HepG2 (cell line): Measurements from ENCODE around the gene FJX1. TPM values are rescaled to one million over a fixed set of nuclear protein-coding genes. Genes with fewer than 3 reads are reported as not detected.

Experiments
- ATAC-seq: fragments of 200-7000 bp; cut with Tn5 transposase; 3 replicates; pipeline ENCODE4 v1.9.1; 2020; ENCODE audit warnings: mild to moderate bottlenecking, moderate library complexity
- BruUV-seq: library from RNA; stranded (reverse); fragments of 400-500 nt; replicated peaks from 2 replicates; lab custom pipeline; 2021; lab: Mats Ljungman, UMichigan
- CTCF ChIA-PET: fragments of 300-600 bp; formaldehyde crosslinking; extraction: SDS; loops from one replicate; lab custom pipeline; 2021; ENCODE audit warnings: low total read pairs, inconsistent platforms, low intra/inter-chr PET ratio; lab: Yijun Ruan, JAX
- POLR2A ChIA-PET: fragments of 350-600 bp; sonication (Branson Sonifier 250); formaldehyde crosslinking; loops from one replicate; lab custom pipeline; 2020; ENCODE audit warnings: antibody characterized with exemption, inconsistent platforms; lab: Yijun Ruan, JAX
- DNase-seq: peaks from one replicate; pipeline ENCODE4 v3.0.0-alpha.2; 2015; ENCODE audit warnings: low spot score
- FAIRE-seq: peaks from 3 replicates; lab custom pipeline; 2011; peaks lifted over from hg19 to GRCh38; lab: Jason Lieb, UNC
- H2AFZ ChIP-seq: one replicate; pipeline ENCODE4 v1.6.1; 2011; ENCODE audit warnings: low read length, inconsistent platforms
- H3K27ac ChIP-seq: fragments of 300-600 bp; 3 replicates; pipeline ENCODE4 v1.8.0; 2011; ENCODE audit warnings: mixed run types, mild to moderate bottlenecking, mixed read lengths, low read length, inconsistent platforms; ENCODE audit not compliant: insufficient read depth; ENCODE audit errors: extremely low read length
- H3K27me3 ChIP-seq, 2 experiments: fragments of 200-600 bp in 1 of 2; 2 replicates in 1 of 2; 3 replicates in 1 of 2; pipeline versions ENCODE4 v1.6.0 to v1.8.0; 2011; ENCODE audit warnings: low read length in 2 of 2, mild to moderate bottlenecking in 2 of 2, moderate library complexity in 2 of 2, inconsistent platforms in 1 of 2; ENCODE audit not compliant: insufficient read depth in 2 of 2, control insufficient read depth in 1 of 2
- H3K36me3 ChIP-seq, 2 experiments: fragments of 200-600 bp in 1 of 2; replicated peaks in 1 of 2; 2 replicates in 1 of 2; 3 replicates in 1 of 2; pipeline versions ENCODE4 v1.5.1 to v1.8.0; 2011; ENCODE audit warnings: low read length in 2 of 2, inconsistent platforms in 1 of 2; ENCODE audit not compliant: insufficient read depth in 2 of 2, control insufficient read depth in 1 of 2
- H3K4me1 ChIP-seq: 2 replicates; pipeline ENCODE4 v1.5.1; 2012; ENCODE audit warnings: low read length, inconsistent platforms; ENCODE audit not compliant: insufficient read depth
- H3K4me2 ChIP-seq: 2 replicates; pipeline ENCODE4 v1.6.0; 2011; ENCODE audit warnings: low read depth, low read length, inconsistent platforms
- H3K4me3 ChIP-seq, 3 experiments: fragments of 200-600 bp in 1 of 3; sonication (generic), shearing (Covaris generic) in 1 of 3; replicated peaks in 1 of 3; 2 replicates each; pipeline ENCODE4 v1.5.1; 2011 to 2016; ENCODE audit warnings: low read length in 3 of 3, inconsistent platforms in 2 of 3, low read depth in 2 of 3, mild to moderate bottlenecking in 2 of 3, control low read depth in 1 of 3, mixed read lengths in 1 of 3; ENCODE audit not compliant: insufficient read depth in 1 of 3
- H3K79me2 ChIP-seq: one replicate; pipeline ENCODE4 v1.6.1; 2011; ENCODE audit warnings: low read length, inconsistent platforms; ENCODE audit not compliant: insufficient read depth
- H3K9ac ChIP-seq: 2 replicates; pipeline ENCODE4 v1.6.0; 2011; ENCODE audit warnings: mild to moderate bottlenecking, low read depth, low read length, inconsistent platforms; ENCODE audit not compliant: insufficient read depth
- H3K9me3 ChIP-seq: 2 replicates; pipeline ENCODE4 v1.5.1; 2012; ENCODE audit warnings: mild to moderate bottlenecking, low read length
- H4K20me1 ChIP-seq: 2 replicates; pipeline ENCODE4 v1.6.0; 2011; ENCODE audit warnings: inconsistent platforms, mild to moderate bottlenecking, low read length, moderate library complexity; ENCODE audit not compliant: insufficient read depth
- ATAD3A ChIP-seq: sonication (generic); formaldehyde crosslinking; IDR thresholded peaks from 2 replicates; pipeline ENCODE4 v1.4.0; 2020; ENCODE audit warnings: missing genetic modification reagents
- ATRX ChIP-seq: sonication (generic); formaldehyde crosslinking; IDR thresholded peaks from 2 replicates; pipeline ENCODE4 v1.4.0; 2020; ENCODE audit warnings: missing genetic modification reagents, borderline replicate concordance
- CEBPG ChIP-seq: IDR thresholded peaks from 2 replicates; pipeline ENCODE4 v1.6.1; 2016
- EZH2 ChIP-seq: conservative IDR thresholded peaks from 2 replicates; pipeline ENCODE4 v1.6.1; 2012; ENCODE audit warnings: mild to moderate bottlenecking, low read depth, low read length, moderate library complexity
- FOXM1 ChIP-seq: sonication (generic); formaldehyde crosslinking; IDR thresholded peaks from 2 replicates; pipeline ENCODE4 v1.5.0; 2020; ENCODE audit warnings: missing genetic modification reagents
- HNRNPUL1 ChIP-seq: fragments of 200-400 bp; formaldehyde crosslinking; IDR thresholded peaks from 2 replicates; pipeline ENCODE4 v1.6.1; 2017; ENCODE audit warnings: low read depth, mild to moderate bottlenecking, low read length, moderate library complexity
- HOMEZ ChIP-seq: IDR thresholded peaks from 2 replicates; pipeline ENCODE4 v1.6.1; 2016; ENCODE audit warnings: low read depth
- TOPORS ChIP-seq: sonication (generic); formaldehyde crosslinking; IDR thresholded peaks from 2 replicates; pipeline ENCODE4 v1.8.0; 2023; ENCODE audit warnings: mild to moderate bottlenecking, missing genetic modification reagents
- ZBTB26 ChIP-seq: IDR thresholded peaks from 2 replicates; pipeline ENCODE4 v1.6.1; 2016; ENCODE audit warnings: missing compliant biosample characterization, missing genetic modification reagents, borderline replicate concordance
- ZFP90 ChIP-seq: sonication (generic); formaldehyde crosslinking; IDR thresholded peaks from 2 replicates; pipeline ENCODE4 v1.8.0; 2022; ENCODE audit warnings: missing genetic modification reagents, mild to moderate bottlenecking, inconsistent platforms, borderline replicate concordance
- ZMYM2 ChIP-seq: sonication (generic); formaldehyde crosslinking; IDR thresholded peaks from 2 replicates; pipeline ENCODE4 v1.8.0; 2022; ENCODE audit warnings: mild to moderate bottlenecking, missing genetic modification reagents
- ZNF230 ChIP-seq: sonication (generic); formaldehyde crosslinking; IDR thresholded peaks from 2 replicates; pipeline ENCODE4 v1.4.0; 2020; ENCODE audit warnings: mild to moderate bottlenecking, missing genetic modification reagents
- ZNF3 ChIP-seq: IDR thresholded peaks from 2 replicates; pipeline ENCODE4 v1.7.0; 2017; ENCODE audit warnings: inconsistent platforms
- ZNF546 ChIP-seq: sonication (generic); formaldehyde crosslinking; conservative IDR thresholded peaks from 2 replicates; pipeline ENCODE4 v1.8.1; 2023; ENCODE audit warnings: mild to moderate bottlenecking, missing genetic modification reagents
- ZNF790 ChIP-seq: sonication (generic); formaldehyde crosslinking; IDR thresholded peaks from 2 replicates; pipeline ENCODE4 v1.8.0; 2022; ENCODE audit warnings: missing genetic modification reagents, mild to moderate bottlenecking, borderline replicate concordance
- ZSCAN5A ChIP-seq: sonication (generic); formaldehyde crosslinking; IDR thresholded peaks from 2 replicates; pipeline ENCODE4 v1.8.0; 2022; ENCODE audit warnings: mild to moderate bottlenecking, missing genetic modification reagents, borderline replicate concordance
- WGBS: methylation state at CpG from one replicate; pipeline ENCODE4 v1.1.6; 2017; ENCODE audit warnings: low lambda C conversion rate; 5-methylcytosine and 5-hydroxymethylcytosine counted together
- in situ Hi-C: cut with HindIII; loops from 2 replicates; pipeline ENCODE4 v1.10.0; 2017; ENCODE audit warnings: low pct_unique_long_range_greater_than_20kb; ENCODE audit not compliant: extremely low pct_ligation_motif_present
- intact Hi-C: fragments of 100-400 bp; cut with micrococcal nuclease; formaldehyde crosslinking; loops from one replicate; pipeline ENCODE4 v1.10.0; 2022; ENCODE audit not compliant: unreplicated experiment
- polyA plus RNA-seq, 8 experiments: library from polyadenylated mRNA; depleted of rRNA in 3 of 8; stranded (reverse) in 7 of 8; unstranded in 1 of 8; fragments of >200 nt; fragmentation: Illumina TruSeq in 4 of 8; extraction: Trizol in 4 of 8; gene quantifications; 2 replicates each; pipeline versions ENCODE4 v1.2.1 to v1.2.3, GENCODE V29; 2011 to 2016; ENCODE audit warnings: low read depth in 4 of 8, missing spikeins in 1 of 8, mixed read lengths in 1 of 8; ENCODE audit not compliant: insufficient read depth in 1 of 8
- total RNA-seq, 5 experiments: library from RNA; depleted of rRNA; stranded (reverse); fragments of >200 nt; fragmentation: Illumina TruSeq; extraction: Trizol; gene quantifications; 2 replicates each; pipeline ENCODE4 v1.2.3, GENCODE V29; 2016; ENCODE audit warnings: low read depth in 1 of 5

FJX1 gene
- total and polyA plus RNA-seq, 2 of the 13 experiments (the other 11 are each of a cell fraction or from before 2014, with no cell fraction given), result 0.40 to 0.82 TPM

- no peaks in the 10 kb centered on the region for H3K36me3 ChIP-seq
- H3K4me1 ChIP-seq, result no peaks in the 10 kb centered on the region
- 25% methylated on average over 4 of the region's 4 CpGs for WGBS
- no peak overlapping the region for H2AFZ ChIP-seq
- no peak for TF ChIP-seq FOXM1 (CRISPR knock-in tag)
- TF ChIP-seq ZNF546 (CRISPR knock-in tag), result no peak
- no peak for TF ChIP-seq ZNF230 (CRISPR knock-in tag)
- TF ChIP-seq ATAD3A (CRISPR knock-in tag), result no peak
- TF ChIP-seq TOPORS, result no peak
- no peak for TF ChIP-seq ATRX
- no peak for TF ChIP-seq ZNF3 (CRISPR knock-in tag)
- no peak for TF ChIP-seq ZMYM2 (CRISPR knock-in tag)
- TF ChIP-seq EZH2, result no peak
- H3K4me2 ChIP-seq, result no peak overlapping the region
- BruUV-seq, result no TSS peak
- ChIA-PET CTCF (no interaction called here), POLR2A (no interaction called here)
- intact Hi-C loops (no loop called here), in situ Hi-C loops (no loop called here)
- FAIRE-seq (no peak), ATAC-seq (no peak), DNase-seq (no peak)
- no peak overlapping the region for H3K9ac ChIP-seq
- no peaks in the 10 kb centered on the region for H3K79me2 ChIP-seq
- no peaks in the 10 kb centered on the region for H4K20me1 ChIP-seq
- H3K27me3 ChIP-seq, result peaks cover 0 to 3% of the 10 kb centered on the region in 2 experiments; a peak in 3 of 5 replicates
- H3K27ac ChIP-seq, result no peak overlapping the region
- H3K4me3 ChIP-seq, result no peak overlapping the region
- H3K9me3 ChIP-seq, result no peaks in the 10 kb centered on the region
Observed at GRCh38 chr11:35589281-35589680, 29.0 kb upstream of the FJX1 start.

GRCh38 chr11:35590412-35590811, 27.8 kb upstream of the FJX1 start:
- in situ Hi-C loops, result no loop called here
- H3K79me2 ChIP-seq, result no peaks in the 10 kb centered on the region
- no peak for FAIRE-seq
- ChIA-PET POLR2A (no interaction called here), CTCF (no interaction called here)
- H3K4me1 ChIP-seq, result no peaks in the 10 kb centered on the region
- H3K36me3 ChIP-seq, result no peaks in the 10 kb centered on the region
- H3K4me3 ChIP-seq, result no peak overlapping the region
- H3K27ac ChIP-seq, result no peak overlapping the region
- no peak overlapping the region for H2AFZ ChIP-seq
- no peaks in the 10 kb centered on the region for H4K20me1 ChIP-seq
- H3K9me3 ChIP-seq, result no peaks in the 10 kb centered on the region
- no TSS peak for BruUV-seq
- ATAC-seq, result no peak
- H3K4me2 ChIP-seq, result no peak overlapping the region
- intact Hi-C loops, result no loop called here
- DNase-seq, result no peak
- H3K9ac ChIP-seq, result no peak overlapping the region
- H3K27me3 ChIP-seq, result peaks cover 0 to 3% of the 10 kb centered on the region in 2 experiments; a peak in 3 of 5 replicates
- TF ChIP-seq HOMEZ (no peak), ZSCAN5A (CRISPR knock-in tag) (no peak), HNRNPUL1 (no peak), ZBTB26 (no peak), ZFP90 (CRISPR knock-in tag) (no peak), CEBPG (no peak), ZNF790 (CRISPR knock-in tag) (no peak)
